Heart left ventricle (tissue), 16 donors: ENCODE measurements around the gene LY86. TPM values are rescaled to one million over a fixed set of nuclear protein-coding genes. Genes with fewer than 3 reads are reported as not detected.
A peak's percentile ranks its signal among the peaks of the same experiment; 100 is the strongest.
"Not testable (repeated sequence)": the region's sequence is repeated elsewhere in the genome, so short reads cannot be mapped to it uniquely, and the experiment has no call there.

Experiments used
- ATAC-seq, 4 donors: fragments of 200-7000 bp; cut with Tn5 transposase; one replicate each; pipeline ENCODE4 v1.9.1; 2020 to 2022; ENCODE audit warnings: moderate library complexity in 4 of 4, mild to moderate bottlenecking in 3 of 4, moderate number of reproducible peaks in 1 of 4
- DNase-seq, 5 donors: peaks; one replicate each; pipeline ENCODE4 v3.0.0-alpha.2; 2020
- H3K27ac ChIP-seq, 12 donors: fragments of 200-600 bp; sonication (generic) in 4 of 12; one replicate each; pipeline versions ENCODE4 v1.5.0 to v1.8.0; 2016 to 2022; ENCODE audit warnings: mild to moderate bottlenecking in 2 of 12
- H3K27me3 ChIP-seq, 9 donors: fragments of 200-600 bp; sonication (generic) in 2 of 9; one replicate each; pipeline versions ENCODE4 v1.5.1 to v1.8.0; 2016 to 2022; ENCODE audit warnings: mild to moderate bottlenecking in 3 of 9
- H3K36me3 ChIP-seq, 9 donors: fragments of 200-600 bp; sonication (generic) in 2 of 9; one replicate each; pipeline versions ENCODE4 v1.5.0 to v1.8.0; 2018 to 2022; ENCODE audit warnings: mild to moderate bottlenecking in 2 of 9
- H3K4me1 ChIP-seq, 12 donors: fragments of 200-600 bp; sonication (generic) in 4 of 12; one replicate each; pipeline versions ENCODE4 v1.5.0 to v1.8.0; 2016 to 2022; ENCODE audit warnings: mild to moderate bottlenecking in 3 of 12
- H3K4me3 ChIP-seq, 12 donors: fragments of 200-600 bp; sonication (generic) in 4 of 12; one replicate each; pipeline versions ENCODE4 v1.5.0 to v1.8.0; 2017 to 2022; ENCODE audit warnings: mild to moderate bottlenecking in 9 of 12, moderate library complexity in 4 of 12
- H3K9me3 ChIP-seq, 12 donors: fragments of 200-600 bp; sonication (generic) in 4 of 12; one replicate each; pipeline versions ENCODE4 v1.5.0 to v1.8.0; 2016 to 2022; ENCODE audit warnings: mild to moderate bottlenecking in 1 of 12
- CTCF ChIP-seq, 12 donors: fragments of 200-600 bp; sonication (generic) in 4 of 12; IDR thresholded peaks; one replicate each; pipeline versions ENCODE4 v1.5.0 to v1.8.0; 2018 to 2022; ENCODE audit warnings: antibody characterized with exemption in 12 of 12, mild to moderate bottlenecking in 5 of 12
- POLR2A ChIP-seq, 2 donors: fragments of 450-650 bp; IDR thresholded peaks; one replicate each; pipeline ENCODE4 v1.6.1; 2017; ENCODE audit warnings: antibody characterized with exemption in 2 of 2, mild to moderate bottlenecking in 2 of 2, moderate library complexity in 2 of 2
- WGBS, 4 donors: extraction: QIAGEN DNeasy Blood & Tissue Kit in 2 of 4; methylation state at CpG; one replicate each; pipeline versions ENCODE4 v1.1.5 to v1.1.7; 2013 to 2018; 5-methylcytosine and 5-hydroxymethylcytosine counted together
- intact Hi-C, 10 donors: fragments of 100-400 bp; cut with DNase I; formaldehyde crosslinking; loops; one replicate each; pipeline versions ENCODE4 v1.11.1 to v1.14.2; 2022
- polyA plus RNA-seq, 2 donors: library from polyadenylated mRNA; stranded (reverse); fragments of 200-250 nt; gene quantifications; one replicate each; pipeline ENCODE4 v1.2.3, GENCODE V29; 2013
- total RNA-seq, 9 donors: library from RNA; depleted of rRNA in 2 of 9; stranded (reverse); fragments of >200 nt in 2 of 9; fragmentation: NEBNext Ultra II Directional in 3 of 9; extraction: Animal tissue kit (Norgen Biotek cat#: 25700) in 3 of 9; gene quantifications; one replicate each; pipeline versions ENCODE4 v1.1.0 to v1.2.4, GENCODE V29; 2016 to 2023
- donor health status: ischemic (EF 13 %, LVEDD 7.1; RV severe dilation, severe dysfunction).
- donor health status: healthy with polysubstance abuse.
- donor health status: DM: no; HTN: yes; CAD: no.
- donor health status: DM: no; HTN: no; CAD: no.
- donor health status: ischemic (EF 25% LVEDD 6.9; RV normal size, moderate dysfunction).
- donor health status: ischemic (EF 25% LVEDD 5.7; RV mildly dilated, moderate dysfunction).
- donor health status: healthy.
- donor health status: DM: yes; HTN: yes; CAD: no.
- donor health status: ischemic (EF 35%, LVEDD 5.7; RV mildly dilated, moderate dysfunction).
- donor health status: nonischemic (EF 11% LVEDD 7.7; RV severe dilation, severe dysfunction).
- donor health status: DM: yes; HTN: yes; CAD: no.
- donor health status: PGD.
- donor health status: ischemic (EF 29% LVEDD 5.4; RV normal size, mild dysfunction).
- donor health status: nonischemic (EF 23%, LVEDD 6.1; RV moderate dilation, normal function).

LY86 gene
- total and polyA plus RNA-seq, 11 donors, result 0.23 to 13.4 (median 0.75) TPM

- Histone ChIP-seq H3K4me3 (no peak overlapping the region), H3K4me1 (peaks cover 0 to 27% (median 0%) of the 10 kb centered on the region in 12 donors), H3K27ac (peak overlapping the region in 1 of 12 donors; percentile 55), H3K36me3 (no peaks in the 10 kb centered on the region), H3K27me3 (no peaks in the 10 kb centered on the region), H3K9me3 (peaks cover 0 to 6% (median 0%) of the 10 kb centered on the region in 12 donors)
- ATAC-seq (no peak), DNase-seq (no peak)
- 68 to 79% (median 74%) methylated on average over 2 of the region's 2 CpGs for WGBS, 4 donors
- intact Hi-C loops, result no loop called here
- TF ChIP-seq POLR2A (IDR thresholded peaks at IDR 0.05), result no peak
- no peak for TF ChIP-seq CTCF (IDR thresholded peaks at IDR 0.05)
These were observed 20.9 kb downstream of the LY86 start for GRCh38 chr6:6609450-6609849.

- no peak for DNase-seq
- Histone ChIP-seq H3K27me3 (no peaks in the 10 kb centered on the region), H3K4me1 (peaks cover 0 to 27% (median 0%) of the 10 kb centered on the region in 12 donors), H3K36me3 (no peaks in the 10 kb centered on the region), H3K27ac (peak overlapping the region in 1 of 12 donors; percentile 55), H3K4me3 (no peak overlapping the region), H3K9me3 (no peaks in the 10 kb centered on the region)
- intact Hi-C loops, result no loop called here
- no peak for ATAC-seq
- WGBS, 4 donors, result 87 to 93% (median 90%) methylated on average over 10 of the region's 10 CpGs
- TF ChIP-seq POLR2A (IDR thresholded peaks at IDR 0.05), result no peak
- no peak for TF ChIP-seq CTCF (IDR thresholded peaks at IDR 0.05)
These were observed 21.6 kb downstream of the LY86 start for GRCh38 chr6:6610031-6610591.

GRCh38 chr6:6611486-6611885 is 23.0 kb downstream of the LY86 start:
- no peak for DNase-seq
- WGBS, 4 donors, result 86 to 96% (median 93%) methylated on average over 12 of the region's 12 CpGs

GRCh38 chr6:6612308-6612707 is 23.8 kb downstream of the LY86 start:
- no peaks in the 10 kb centered on the region for H3K36me3 ChIP-seq
- peaks cover 0 to 27% (median 0%) of the 10 kb centered on the region in 12 donors for H3K4me1 ChIP-seq
- H3K27ac ChIP-seq, result no peak overlapping the region
- H3K27me3 ChIP-seq, result no peaks in the 10 kb centered on the region
- WGBS, 4 donors, result 93 to 98% (median 96%) methylated on average over 7 of the region's 7 CpGs
- no peaks in the 10 kb centered on the region for H3K9me3 ChIP-seq
- DNase-seq, result no peak
- H3K4me3 ChIP-seq, result no peak overlapping the region
- ATAC-seq, result no peak
- intact Hi-C loops, result no loop called here
- TF ChIP-seq POLR2A (IDR thresholded peaks at IDR 0.05) (no peak), CTCF (IDR thresholded peaks at IDR 0.05) (no peak)

More at GRCh38 chr6:6611486-6611885, 23.0 kb downstream of the LY86 start:
- Histone ChIP-seq H3K9me3 (no peaks in the 10 kb centered on the region), H3K27ac (no peak overlapping the region), H3K27me3 (no peaks in the 10 kb centered on the region), H3K4me1 (peaks cover 0 to 27% (median 0%) of the 10 kb centered on the region in 12 donors), H3K36me3 (no peaks in the 10 kb centered on the region), H3K4me3 (no peak overlapping the region)
- no peak for ATAC-seq
- intact Hi-C loops, result no loop called here
- TF ChIP-seq CTCF (IDR thresholded peaks at IDR 0.05), result no peak
- TF ChIP-seq POLR2A (IDR thresholded peaks at IDR 0.05), result no peak

GRCh38 chr6:6613103-6613718 is 24.7 kb downstream of the LY86 start:
- H3K4me3 ChIP-seq, H3K9me3 ChIP-seq, ATAC-seq, intact Hi-C loops, H3K36me3 ChIP-seq, DNase-seq, H3K27me3 ChIP-seq, H3K27ac ChIP-seq: not testable (repeated sequence)
- 78 to 96% (median 95%) methylated on average over 38 to 43 of the region's 43 CpGs for WGBS, 4 donors
- peaks cover 0 to 27% (median 0%) of the 10 kb centered on the region in 12 donors for H3K4me1 ChIP-seq
